PC-3 (cell line): ENCODE results near the gene NHLRC2.

Source experiments
- EZH2 ChIP-seq: fragments of 300-600 bp; sonication (generic); IDR thresholded peaks from one replicate; pipeline ENCODE4 v1.6.1; 2017; ENCODE audit warnings: antibody characterized with exemption, mild to moderate bottlenecking, low read length; ENCODE audit not compliant: unreplicated experiment
- EZH2phosphoT487 ChIP-seq: fragments of 300-600 bp; sonication (generic); IDR thresholded peaks from 2 replicates; pipeline ENCODE4 v1.6.1; 2018; ENCODE audit warnings: mild to moderate bottlenecking, antibody characterized with exemption, low read length, borderline replicate concordance
- TF ChIP-seq, protein P1 (sequence below): fragments of 300-600 bp; sonication (generic); conservative IDR thresholded peaks from 2 replicates; pipeline ENCODE4 v1.5.1; 2017; ENCODE audit warnings: antibody characterized with exemption, low read depth, mild to moderate bottlenecking, low read length

DNA sequence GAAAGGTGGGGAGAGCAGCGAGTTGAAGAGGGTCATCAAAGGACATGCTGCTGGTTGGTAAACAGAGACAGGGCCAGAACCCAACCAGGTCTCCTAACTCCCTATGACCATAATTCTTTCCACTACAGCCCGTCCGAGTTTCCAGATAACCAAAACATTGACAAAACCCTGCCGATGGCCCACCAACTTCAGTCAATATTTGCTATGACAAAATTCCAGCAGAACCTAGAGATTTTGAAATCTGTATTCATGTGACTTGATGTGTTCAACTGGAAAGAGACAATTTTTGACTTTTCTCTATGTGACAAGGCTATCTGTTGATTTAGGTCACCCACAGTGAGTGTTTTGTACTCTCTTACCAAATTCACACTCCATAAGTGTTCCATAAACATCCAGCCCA, 86.7 kb downstream of the NHLRC2 start:
- TF ChIP-seq, protein P1, sequence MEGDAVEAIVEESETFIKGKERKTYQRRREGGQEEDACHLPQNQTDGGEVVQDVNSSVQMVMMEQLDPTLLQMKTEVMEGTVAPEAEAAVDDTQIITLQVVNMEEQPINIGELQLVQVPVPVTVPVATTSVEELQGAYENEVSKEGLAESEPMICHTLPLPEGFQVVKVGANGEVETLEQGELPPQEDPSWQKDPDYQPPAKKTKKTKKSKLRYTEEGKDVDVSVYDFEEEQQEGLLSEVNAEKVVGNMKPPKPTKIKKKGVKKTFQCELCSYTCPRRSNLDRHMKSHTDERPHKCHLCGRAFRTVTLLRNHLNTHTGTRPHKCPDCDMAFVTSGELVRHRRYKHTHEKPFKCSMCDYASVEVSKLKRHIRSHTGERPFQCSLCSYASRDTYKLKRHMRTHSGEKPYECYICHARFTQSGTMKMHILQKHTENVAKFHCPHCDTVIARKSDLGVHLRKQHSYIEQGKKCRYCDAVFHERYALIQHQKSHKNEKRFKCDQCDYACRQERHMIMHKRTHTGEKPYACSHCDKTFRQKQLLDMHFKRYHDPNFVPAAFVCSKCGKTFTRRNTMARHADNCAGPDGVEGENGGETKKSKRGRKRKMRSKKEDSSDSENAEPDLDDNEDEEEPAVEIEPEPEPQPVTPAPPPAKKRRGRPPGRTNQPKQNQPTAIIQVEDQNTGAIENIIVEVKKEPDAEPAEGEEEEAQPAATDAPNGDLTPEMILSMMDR = no peak
- TF ChIP-seq EZH2 = no peak
- no peak for TF ChIP-seq EZH2phosphoT487
